Measurements from ENCODE around the gene SSBP3. TPM values are rescaled to one million over a fixed set of nuclear protein-coding genes. Genes with fewer than 3 reads are reported as not detected.

SSBP3 gene
- total RNA-seq, 1 experiment from 2014 or later = 26.5 TPM

GRCh38 chr1:54225378-54225777 lies 180.8 kb downstream of the SSBP3 start:
- no peak overlapping the region for H3K27ac ChIP-seq
- 0 out of 2 replicates have a peak, but pooled peaks cover 5% of the 10 kb centered on the region for H3K4me1 ChIP-seq (replicated peaks; ENCODE audit: insufficient read depth)
- H4K20me1 ChIP-seq (ENCODE audit: insufficient read depth) = no peaks in the 10 kb centered on the region
- H3K9me3 ChIP-seq (ENCODE audit: insufficient read depth, low read depth) = no peaks in the 10 kb centered on the region
- no peak overlapping the region for H3K4me3 ChIP-seq
- no peak for DNase-seq
- no peak overlapping the region for H3K4me2 ChIP-seq
- H2AFZ ChIP-seq = no peak overlapping the region
- no peaks in the 10 kb centered on the region for H3K27me3 ChIP-seq (ENCODE audit: insufficient read depth, low read depth)
- ChIA-PET CTCF (no interaction called here), POLR2A (ENCODE audit: unreplicated experiment) (no interaction called here)
- no peaks in the 10 kb centered on the region for H3K9me2 ChIP-seq (ENCODE audit: insufficient read depth)
- intact Hi-C loops (cut with micrococcal nuclease; ENCODE audit: unreplicated experiment) = loop anchor here (5.0 kb wide), 1 partner anchor 262 kb away; no protein-coding TSS in a partner anchor
- no peaks in the 10 kb centered on the region for H3F3A ChIP-seq (ENCODE audit: insufficient read depth, low read depth)
- H3K36me3 ChIP-seq (ENCODE audit: low read depth) = no peaks in the 10 kb centered on the region
- TF ChIP-seq EZH2 (IDR thresholded peaks at IDR 0.05; ENCODE audit: low read depth) = no peak
- TF ChIP-seq, protein P1, sequence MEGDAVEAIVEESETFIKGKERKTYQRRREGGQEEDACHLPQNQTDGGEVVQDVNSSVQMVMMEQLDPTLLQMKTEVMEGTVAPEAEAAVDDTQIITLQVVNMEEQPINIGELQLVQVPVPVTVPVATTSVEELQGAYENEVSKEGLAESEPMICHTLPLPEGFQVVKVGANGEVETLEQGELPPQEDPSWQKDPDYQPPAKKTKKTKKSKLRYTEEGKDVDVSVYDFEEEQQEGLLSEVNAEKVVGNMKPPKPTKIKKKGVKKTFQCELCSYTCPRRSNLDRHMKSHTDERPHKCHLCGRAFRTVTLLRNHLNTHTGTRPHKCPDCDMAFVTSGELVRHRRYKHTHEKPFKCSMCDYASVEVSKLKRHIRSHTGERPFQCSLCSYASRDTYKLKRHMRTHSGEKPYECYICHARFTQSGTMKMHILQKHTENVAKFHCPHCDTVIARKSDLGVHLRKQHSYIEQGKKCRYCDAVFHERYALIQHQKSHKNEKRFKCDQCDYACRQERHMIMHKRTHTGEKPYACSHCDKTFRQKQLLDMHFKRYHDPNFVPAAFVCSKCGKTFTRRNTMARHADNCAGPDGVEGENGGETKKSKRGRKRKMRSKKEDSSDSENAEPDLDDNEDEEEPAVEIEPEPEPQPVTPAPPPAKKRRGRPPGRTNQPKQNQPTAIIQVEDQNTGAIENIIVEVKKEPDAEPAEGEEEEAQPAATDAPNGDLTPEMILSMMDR (conservative IDR thresholded peaks at IDR 0.05) = no peak
- no TSS peak for BruUV-seq (replicated peaks)
- no peaks in the 10 kb centered on the region for H3K79me2 ChIP-seq (ENCODE audit: low read depth)

- CTCF ChIA-PET = no interaction called here
- H3K4me3 ChIP-seq = no peak overlapping the region
- no TSS peak for BruUV-seq (replicated peaks)
Measured at GRCh38 chr1:54224233-54224632, 182.0 kb downstream of the SSBP3 start.

GRCh38 chr1:54223441-54224202 lies 182.6 kb downstream of the SSBP3 start:
- Histone ChIP-seq H3K4me3 (no peak overlapping the region), H3K9me2 (ENCODE audit: insufficient read depth) (no peaks in the 10 kb centered on the region), H3K9me3 (ENCODE audit: insufficient read depth, low read depth) (no peaks in the 10 kb centered on the region), H3K79me2 (ENCODE audit: low read depth) (no peaks in the 10 kb centered on the region), H3F3A (ENCODE audit: insufficient read depth, low read depth) (no peaks in the 10 kb centered on the region), H4K20me1 (ENCODE audit: insufficient read depth) (no peaks in the 10 kb centered on the region), H2AFZ (no peak overlapping the region), H3K27me3 (ENCODE audit: insufficient read depth, low read depth) (no peaks in the 10 kb centered on the region), H3K4me2 (no peak overlapping the region), H3K36me3 (ENCODE audit: low read depth) (no peaks in the 10 kb centered on the region), H3K4me1 (replicated peaks; ENCODE audit: insufficient read depth) (0 out of 2 replicates have a peak, but pooled peaks cover 5% of the 10 kb centered on the region), H3K27ac (no peak overlapping the region)
- intact Hi-C loops (cut with micrococcal nuclease; ENCODE audit: unreplicated experiment) = no loop called here
- ChIA-PET POLR2A (ENCODE audit: unreplicated experiment) (no interaction called here), CTCF (no interaction called here)
- DNase-seq = no peak
- no TSS peak for BruUV-seq (replicated peaks)
- TF ChIP-seq, protein P1 (conservative IDR thresholded peaks at IDR 0.05) = no peak
- no peak for TF ChIP-seq EZH2 (IDR thresholded peaks at IDR 0.05; ENCODE audit: low read depth)

More at GRCh38 chr1:54224233-54224632, 182.0 kb downstream of the SSBP3 start:
- H3K9me3 ChIP-seq (ENCODE audit: insufficient read depth, low read depth) = no peaks in the 10 kb centered on the region
- H3K4me2 ChIP-seq = no peak overlapping the region
- no peaks in the 10 kb centered on the region for H4K20me1 ChIP-seq (ENCODE audit: insufficient read depth)
- POLR2A ChIA-PET (ENCODE audit: unreplicated experiment) = no interaction called here
- intact Hi-C loops (cut with micrococcal nuclease; ENCODE audit: unreplicated experiment) = no loop called here
- 0 out of 2 replicates have a peak, but pooled peaks cover 5% of the 10 kb centered on the region for H3K4me1 ChIP-seq (replicated peaks; ENCODE audit: insufficient read depth)
- DNase-seq = no peak
- no peaks in the 10 kb centered on the region for H3K79me2 ChIP-seq (ENCODE audit: low read depth)
- TF ChIP-seq EZH2 (IDR thresholded peaks at IDR 0.05; ENCODE audit: low read depth) = no peak
- TF ChIP-seq, protein P1 (conservative IDR thresholded peaks at IDR 0.05) = no peak
- H2AFZ ChIP-seq = no peak overlapping the region
- H3K9me2 ChIP-seq (ENCODE audit: insufficient read depth) = no peaks in the 10 kb centered on the region
- no peaks in the 10 kb centered on the region for H3F3A ChIP-seq (ENCODE audit: insufficient read depth, low read depth)
- H3K27me3 ChIP-seq (ENCODE audit: insufficient read depth, low read depth) = no peaks in the 10 kb centered on the region
- no peak overlapping the region for H3K27ac ChIP-seq
- H3K36me3 ChIP-seq (ENCODE audit: low read depth) = no peaks in the 10 kb centered on the region
